H54 (cell line): ENCODE data around the gene PRPF38A.

Source experiments
- DNase-seq: peaks from one replicate; pipeline ENCODE4 v3.0.0; 2011; ENCODE audit warnings: low spot score, mixed read lengths; ENCODE audit not compliant: insufficient read length
- FAIRE-seq: peaks from 3 replicates; lab custom pipeline; 2011; peaks lifted over from hg19 to GRCh38; lab: Jason Lieb, UNC
- POLR2A ChIP-seq: IDR thresholded peaks from 2 replicates; pipeline ENCODE4 v1.6.1; 2011; ENCODE audit warnings: low read depth, mild to moderate bottlenecking, low read length

Gene PRPF38A, protein sequence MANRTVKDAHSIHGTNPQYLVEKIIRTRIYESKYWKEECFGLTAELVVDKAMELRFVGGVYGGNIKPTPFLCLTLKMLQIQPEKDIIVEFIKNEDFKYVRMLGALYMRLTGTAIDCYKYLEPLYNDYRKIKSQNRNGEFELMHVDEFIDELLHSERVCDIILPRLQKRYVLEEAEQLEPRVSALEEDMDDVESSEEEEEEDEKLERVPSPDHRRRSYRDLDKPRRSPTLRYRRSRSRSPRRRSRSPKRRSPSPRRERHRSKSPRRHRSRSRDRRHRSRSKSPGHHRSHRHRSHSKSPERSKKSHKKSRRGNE

GRCh38 chr1:52404116-52404974, at the start of gene PRPF38A, which contains the start of gene ORC1:
Gene PRPF38A, plus strand, starts transcription at chr1:52404602. Its CDS starts 148 bp downstream, at chr1:52404750.
Gene ORC1, minus strand, starts transcription at chr1:52404423. Its CDS starts 2,200 bp downstream, at chr1:52402223.
- peak; percentile 94 for FAIRE-seq
- peak; percentile 60 for TF ChIP-seq POLR2A
- DNase-seq: peak; percentile 69

DNA sequence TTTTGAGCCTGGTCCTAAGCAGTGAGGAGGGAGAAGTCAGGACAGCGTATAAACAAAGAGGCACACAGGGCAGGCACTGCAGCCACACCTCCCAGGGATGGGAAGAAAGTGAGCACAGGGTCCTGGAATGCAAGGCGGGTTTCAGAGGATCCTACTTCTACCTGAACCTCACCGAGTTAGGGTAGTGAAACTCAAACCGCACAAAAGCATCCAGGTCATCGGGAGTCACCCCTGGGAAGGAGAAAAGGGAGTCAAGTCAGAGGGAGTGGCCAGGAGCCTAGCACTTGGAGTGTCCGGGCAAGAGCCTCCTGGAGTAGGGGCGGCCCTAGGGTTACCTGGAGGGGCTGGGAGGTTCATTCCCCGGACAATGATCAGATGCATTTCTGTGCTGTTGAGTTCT, 49.0 kb upstream of the PRPF38A start:
- DNase-seq (no peak), FAIRE-seq (no peak)
- TF ChIP-seq POLR2A: no peak

GRCh38 chr1:52355847-52356505, 48.4 kb upstream of the PRPF38A start:
- no peak for DNase-seq
- no peak for TF ChIP-seq POLR2A
- no peak for FAIRE-seq

- TF ChIP-seq POLR2A: no peak
- FAIRE-seq: no peak
- DNase-seq: no peak
Observed at GRCh38 chr1:52356818-52357355, 47.5 kb upstream of the PRPF38A start.

DNA sequence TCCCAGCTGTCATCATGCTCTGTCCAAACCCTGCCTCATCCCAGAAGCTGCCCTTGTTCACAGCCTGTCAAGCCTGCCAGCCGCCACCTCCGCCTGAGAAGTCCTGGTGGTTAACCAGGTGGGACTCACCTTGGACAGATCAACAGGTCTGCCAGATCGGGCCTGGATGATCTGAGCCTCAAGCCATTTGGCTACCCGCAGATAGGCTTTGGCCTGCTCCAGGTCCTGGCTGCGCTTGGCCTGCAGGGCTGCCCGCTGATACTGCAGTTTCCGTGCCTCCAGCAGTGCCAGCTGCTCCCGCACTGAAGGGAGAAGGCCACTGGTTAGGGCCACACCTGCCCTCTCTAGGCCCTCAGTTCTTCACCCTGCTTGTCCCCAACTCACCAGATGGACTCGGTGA, 47.0 kb upstream of the PRPF38A start:
- no peak for DNase-seq
- TF ChIP-seq POLR2A: no peak
- FAIRE-seq: no peak

- TF ChIP-seq POLR2A: no peak
- DNase-seq (no peak), FAIRE-seq (no peak)
Observed at GRCh38 chr1:52358851-52359497, 45.4 kb upstream of the PRPF38A start.

DNA sequence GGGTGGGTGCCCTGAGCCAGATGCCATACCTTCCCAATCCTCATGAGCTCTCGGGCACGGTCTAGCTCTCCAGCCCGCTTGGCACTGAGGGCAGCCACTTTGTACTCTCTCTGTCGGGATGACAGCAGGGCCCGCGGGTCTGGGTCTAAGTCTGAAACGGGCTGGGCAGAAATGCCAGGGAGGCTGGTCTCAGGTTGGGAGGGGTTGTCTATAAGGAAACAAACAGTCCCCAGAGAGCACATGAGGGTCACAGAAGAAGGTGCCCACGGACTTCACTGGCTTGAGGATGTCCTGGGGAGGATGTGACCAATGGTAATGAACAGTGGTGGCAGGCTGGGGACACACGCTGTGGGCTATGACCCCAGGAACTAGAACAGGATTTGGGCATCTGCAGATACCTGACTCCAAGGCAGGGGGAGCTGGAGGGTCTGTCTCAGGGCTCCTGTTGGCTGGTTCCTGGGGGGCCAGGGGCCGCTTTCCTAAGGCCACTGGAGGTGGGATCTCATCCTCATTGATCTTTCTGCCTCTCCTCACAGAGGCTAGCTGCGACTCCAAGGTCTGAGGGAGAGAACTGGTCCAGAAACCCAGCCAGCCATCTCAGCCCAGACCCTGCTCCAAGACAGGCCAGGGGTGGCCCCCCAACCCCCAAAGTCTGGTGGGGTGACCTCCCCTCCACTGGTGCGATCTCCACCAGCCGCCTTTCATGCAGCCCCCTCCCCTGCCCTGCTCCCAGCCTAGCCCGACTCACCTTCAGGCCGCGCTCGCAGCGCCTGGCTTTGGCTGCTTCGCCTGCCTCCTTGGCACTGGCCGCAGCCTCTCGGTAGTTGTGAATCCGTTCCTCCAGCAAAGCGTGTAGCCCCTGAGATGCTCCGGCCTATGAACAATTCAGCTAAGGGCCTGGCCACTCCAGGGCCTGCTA, 44.5 kb upstream of the PRPF38A start:
- no peak for FAIRE-seq
- TF ChIP-seq POLR2A: no peak
- DNase-seq: no peak

DNA sequence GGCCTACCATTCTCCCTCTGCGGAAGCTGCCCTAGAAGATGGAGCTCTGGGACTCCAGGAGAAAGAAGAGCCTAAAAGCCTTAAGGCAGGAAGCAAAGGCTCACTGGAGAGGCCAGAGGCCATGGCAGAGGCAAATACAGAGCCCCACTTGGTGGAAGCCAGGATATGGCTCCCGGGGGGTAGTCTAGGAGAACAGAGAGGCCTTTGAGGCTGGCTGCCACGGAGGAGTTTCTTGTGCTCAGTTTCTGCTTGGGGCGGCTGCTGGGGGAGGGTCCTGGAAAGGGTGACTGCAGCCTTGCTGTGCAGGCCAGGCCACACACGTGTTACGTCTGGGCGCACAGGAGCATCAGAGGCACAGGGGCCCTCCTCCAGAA, 43.8 kb upstream of the PRPF38A start:
- FAIRE-seq (no peak), DNase-seq (no peak)
- TF ChIP-seq POLR2A: no peak

DNA sequence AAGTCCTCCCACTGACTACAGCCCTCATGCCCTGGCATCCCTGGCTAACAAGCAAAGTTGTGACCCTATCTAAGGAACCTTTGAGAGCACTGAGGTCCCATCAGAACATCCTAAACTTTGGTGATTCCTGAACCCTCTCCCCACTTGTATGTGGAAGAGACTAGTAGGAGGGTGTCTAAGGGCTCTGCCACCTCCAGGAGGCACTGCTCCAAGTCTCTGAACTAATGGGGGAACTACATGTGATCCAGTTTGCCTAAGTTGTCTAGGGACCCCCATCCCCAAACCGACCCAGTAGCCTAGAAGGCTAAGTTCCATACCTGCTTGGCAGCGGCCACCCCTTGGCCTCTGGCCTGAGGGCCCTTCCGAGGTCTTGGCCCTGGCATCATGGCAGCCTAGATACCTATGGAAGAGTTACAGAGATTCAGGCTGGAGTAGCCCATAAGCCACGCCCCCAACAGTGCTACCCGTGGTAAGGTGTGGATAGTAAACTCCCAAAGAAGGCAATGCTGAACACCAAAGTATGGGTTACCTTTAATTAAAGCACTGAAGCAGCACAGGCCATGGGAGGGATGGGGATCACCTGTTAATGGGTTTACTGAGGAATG, 40.1 kb upstream of the PRPF38A start:
- no peak for TF ChIP-seq POLR2A
- FAIRE-seq: no peak
- DNase-seq: no peak

GRCh38 chr1:52365071-52365745, 39.2 kb upstream of the PRPF38A start:
- DNase-seq (peak; percentile 80), FAIRE-seq (no peak)
- TF ChIP-seq POLR2A: peak; percentile 65; the same call in 1 of the 2 replicates

DNA sequence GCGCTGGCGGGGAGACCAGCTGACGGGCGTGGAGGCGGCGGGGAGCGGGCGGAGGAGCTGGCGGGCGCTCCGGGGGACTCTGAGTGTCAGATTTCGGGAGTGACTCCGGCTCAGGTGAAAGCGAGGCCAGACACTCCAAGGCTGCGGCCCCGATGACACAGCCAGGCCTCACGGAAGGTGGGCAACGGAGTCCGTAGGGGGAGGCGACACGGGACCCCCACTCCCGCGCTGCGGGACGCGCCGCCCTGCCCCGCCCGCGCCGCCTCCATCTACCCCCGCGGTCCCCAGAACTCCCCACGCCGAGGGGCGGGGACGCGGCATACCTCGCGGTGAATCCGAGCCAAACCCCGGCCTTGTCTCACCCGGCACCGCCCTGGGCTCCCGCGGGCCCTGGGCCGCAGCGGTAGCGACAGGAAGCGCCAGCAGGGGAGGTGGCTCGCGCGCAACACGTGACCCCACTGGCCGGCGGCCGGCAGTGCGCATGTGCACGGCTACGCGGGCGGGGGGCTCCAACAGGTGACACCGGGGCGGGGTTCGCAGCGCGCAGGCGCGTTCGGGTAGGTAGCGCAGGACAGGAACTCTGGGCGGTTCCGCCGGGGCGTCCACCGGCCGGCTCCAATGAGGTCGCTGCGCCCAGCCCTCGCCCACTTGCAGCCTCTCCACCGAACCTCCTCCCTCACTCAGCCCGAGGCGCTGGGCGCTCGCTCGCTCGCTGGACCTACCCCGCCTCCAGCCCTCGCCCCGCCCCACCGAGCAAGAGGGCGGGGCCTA, 38.5 kb upstream of the PRPF38A start, which contains the start of gene CC2D1B:
CC2D1B (minus strand) TSS at position 460 of the 771 bp plus-strand sequence. CDS start 1,585 bp downstream, outside the sequence.
- FAIRE-seq (peak; percentile 50), DNase-seq (peak; percentile 98)
- TF ChIP-seq POLR2A: peak; percentile 88
